Activated naive CD4-positive, alpha-beta T cell treated with Interleukin-2 at 50 U/mL for 16 hours (primary cell): ENCODE measurements around the gene CCR8.
"Not testable (repeated sequence)": the region's sequence is repeated elsewhere in the genome, so short reads cannot be mapped to it uniquely, and the experiment has no call there.

ENCODE experiments used
- DNase-seq: peaks from one replicate; pipeline ENCODE4 v3.0.0-alpha.2; 2020

CCR8 gene

GRCh38 chr3:39317571-39318169 lies 11.8 kb upstream of the CCR8 start:
- no peak for DNase-seq

GRCh38 chr3:39318301-39318700 lies 11.2 kb upstream of the CCR8 start:
- no peak for DNase-seq

GRCh38 chr3:39319249-39319648 lies 10.3 kb upstream of the CCR8 start:
- no peak for DNase-seq

GRCh38 chr3:39321574-39321983 lies 7.9 kb upstream of the CCR8 start:
- DNase-seq: not testable (repeated sequence)

GRCh38 chr3:39322209-39322715 lies 7.2 kb upstream of the CCR8 start:
- DNase-seq: not testable (repeated sequence)

GRCh38 chr3:39322936-39323335 lies 6.6 kb upstream of the CCR8 start:
- DNase-seq: no peak

GRCh38 chr3:39323494-39323893 lies 6.0 kb upstream of the CCR8 start:
- DNase-seq: no peak

- no peak for DNase-seq
These were observed 4.3 kb upstream of the CCR8 start for GRCh38 chr3:39325236-39325635.

- no peak for DNase-seq
These were observed 2.3 kb upstream of the CCR8 start for GRCh38 chr3:39327053-39327745.

- DNase-seq: peak; percentile 33
These were observed 1.7 kb upstream of the CCR8 start for GRCh38 chr3:39327746-39328349.

- no peak for DNase-seq
These were observed 1.3 kb downstream of the CCR8 start for GRCh38 chr3:39330824-39331223.

GRCh38 chr3:39332525-39332924 lies 3.0 kb downstream of the CCR8 start:
- DNase-seq: no peak

GRCh38 chr3:39333607-39334006 lies 4.1 kb downstream of the CCR8 start:
- no peak for DNase-seq

GRCh38 chr3:39334205-39334604 lies 4.7 kb downstream of the CCR8 start:
- no peak for DNase-seq

- no peak for DNase-seq
These were observed 8.7 kb downstream of the CCR8 start for GRCh38 chr3:39338201-39338600.

- DNase-seq: no peak
These were observed 9.6 kb downstream of the CCR8 start for GRCh38 chr3:39339086-39339485.

GRCh38 chr3:39343076-39343717 lies 13.7 kb downstream of the CCR8 start:
- DNase-seq: no peak

GRCh38 chr3:39343760-39344159 lies 14.3 kb downstream of the CCR8 start:
- DNase-seq: no peak

- DNase-seq: no peak
These were observed 15.3 kb downstream of the CCR8 start for GRCh38 chr3:39344746-39345344.

GRCh38 chr3:39346785-39347585 lies 17.5 kb downstream of the CCR8 start:
- DNase-seq: no peak

- DNase-seq: no peak
These were observed 18.0 kb downstream of the CCR8 start for GRCh38 chr3:39347586-39347876.

- no peak for DNase-seq
These were observed 19.6 kb downstream of the CCR8 start for GRCh38 chr3:39349080-39349479.

- no peak for DNase-seq
These were observed 21.2 kb downstream of the CCR8 start for GRCh38 chr3:39350714-39351113.
